Left renal pelvis (tissue), 4 donors: ENCODE measurements around the gene LIMS3. TPM values are rescaled to one million over a fixed set of nuclear protein-coding genes. Genes with fewer than 3 reads are reported as not detected.
"Not testable (repeated sequence)": the region's sequence is repeated elsewhere in the genome, so short reads cannot be mapped to it uniquely, and the experiment has no call there.

Source experiments
- DNase-seq, 4 donors: peaks; one replicate each; pipeline ENCODE4 v3.0.0-alpha.2; 2013; ENCODE audit warnings: low read depth in 4 of 4, low spot score in 3 of 4
- polyA plus RNA-seq, 4 donors: library from polyadenylated mRNA; unstranded; fragments of 120-200 nt; gene quantifications; one replicate each; pipeline ENCODE4 v1.2.1, GENCODE V29; 2013; ENCODE audit not compliant: insufficient read length in 4 of 4

The LIMS3 gene
- polyA plus RNA-seq: 10 to 100 TPM in 1 of 4 donors, 1 to 10 TPM in 3; 3.2 to 10.0 (median 4.5) TPM

GRCh38 chr2:109898462-109899336 is at the start of gene LIMS3:
Gene LIMS3 (plus strand): TSS chr2:109898688. CDS start chr2:109898729, 41 bp downstream.
- not testable (repeated sequence) for DNase-seq

GRCh38 chr2:109871129-109871751 is 27.2 kb upstream of the LIMS3 start:
- DNase-seq: not testable (repeated sequence)

GRCh38 chr2:109876625-109877024 is 21.9 kb upstream of the LIMS3 start:
- not testable (repeated sequence) for DNase-seq

GRCh38 chr2:109882112-109882511 is 16.4 kb upstream of the LIMS3 start:
- DNase-seq: not testable (repeated sequence)

- not testable (repeated sequence) for DNase-seq
Measured at GRCh38 chr2:109888414-109888813, 10.1 kb upstream of the LIMS3 start.

GRCh38 chr2:109889909-109890308 is 8.6 kb upstream of the LIMS3 start:
- not testable (repeated sequence) for DNase-seq

- not testable (repeated sequence) for DNase-seq
Measured at GRCh38 chr2:109891024-109891423, 7.5 kb upstream of the LIMS3 start.

GRCh38 chr2:109893736-109894135 is 4.8 kb upstream of the LIMS3 start:
- DNase-seq: not testable (repeated sequence)

GRCh38 chr2:109894141-109894540 is 4.3 kb upstream of the LIMS3 start:
- DNase-seq: not testable (repeated sequence)

GRCh38 chr2:109895090-109895869 is 3.2 kb upstream of the LIMS3 start:
- not testable (repeated sequence) for DNase-seq

- DNase-seq: not testable (repeated sequence)
Measured at GRCh38 chr2:109896212-109896611, 2.3 kb upstream of the LIMS3 start.

GRCh38 chr2:109897769-109898461 is 573 bp upstream of the LIMS3 start:
- not testable (repeated sequence) for DNase-seq

GRCh38 chr2:109905796-109906195 is 7.3 kb downstream of the LIMS3 start:
- not testable (repeated sequence) for DNase-seq

- DNase-seq: not testable (repeated sequence)
Measured at GRCh38 chr2:109908626-109909025, 10.1 kb downstream of the LIMS3 start.

- not testable (repeated sequence) for DNase-seq
Measured at GRCh38 chr2:109910789-109911188, 12.3 kb downstream of the LIMS3 start.

GRCh38 chr2:109913911-109914310 is 15.4 kb downstream of the LIMS3 start:
- not testable (repeated sequence) for DNase-seq

GRCh38 chr2:109914552-109914951 is 16.1 kb downstream of the LIMS3 start:
- not testable (repeated sequence) for DNase-seq

- DNase-seq: not testable (repeated sequence)
Measured at GRCh38 chr2:109915830-109916229, 17.3 kb downstream of the LIMS3 start.

GRCh38 chr2:109920162-109920561 is 21.7 kb downstream of the LIMS3 start:
- DNase-seq: not testable (repeated sequence)
